ENCODE results near the gene MACF1. TPM values are rescaled to one million over a fixed set of nuclear protein-coding genes. Genes with fewer than 3 reads are reported as not detected.
A peak's percentile ranks its signal among the peaks of the same experiment; 100 is the strongest.
"Not testable (repeated sequence)": the region's sequence is repeated elsewhere in the genome, so short reads cannot be mapped to it uniquely, and the experiment has no call there.

The MACF1 gene
- total and polyA plus RNA-seq, 8 donors: 358 to 484 (median 440) TPM

DNA sequence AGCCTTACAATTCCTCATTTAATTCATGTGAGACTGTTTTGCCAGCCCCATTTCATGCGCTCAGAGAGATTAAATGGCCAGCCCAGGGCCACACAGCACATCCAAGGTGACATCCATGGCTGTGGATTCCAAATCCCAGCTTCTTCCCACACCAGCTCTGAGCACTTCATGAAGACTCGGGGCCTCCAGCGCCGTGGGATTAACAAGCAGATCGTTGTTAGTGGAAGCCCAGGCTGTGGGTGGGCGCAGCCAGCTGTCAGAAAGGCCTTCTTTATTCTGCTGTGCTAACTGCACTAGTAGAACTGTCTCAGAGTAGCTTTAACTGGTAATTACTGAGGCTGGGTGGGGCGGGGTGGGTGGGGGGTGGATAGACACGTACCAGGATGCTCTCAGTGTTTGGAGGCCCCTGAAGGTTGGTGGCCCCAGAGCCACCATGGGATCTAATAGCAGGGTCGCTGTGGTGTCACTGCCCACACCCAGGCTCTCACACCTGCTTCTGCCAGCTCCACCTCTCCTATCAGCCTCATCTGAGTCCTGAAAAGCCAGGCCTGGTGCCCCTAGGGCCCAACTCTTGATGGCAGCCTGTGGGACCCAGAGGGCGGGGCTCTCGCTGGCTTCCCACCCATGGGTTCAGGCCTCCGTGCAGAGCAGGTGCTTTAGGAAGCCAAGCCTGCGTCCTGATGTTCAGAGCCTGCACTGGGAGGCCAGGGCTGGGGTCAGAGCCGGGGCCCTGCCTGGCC, 290.3 kb downstream of the MACF1 start:
- intact Hi-C loops (cut with DNase I): no loop called here
- Histone ChIP-seq H3K27me3 (peaks cover 9 to 52% of the 10 kb centered on the region in 2 donors), H3K9me3 (no peaks in the 10 kb centered on the region), H3K4me3 (no peak overlapping the region), H3K27ac (no peak overlapping the region), H3K36me3 (no peaks in the 10 kb centered on the region), H3K4me1 (peaks cover 5 to 16% of the 10 kb centered on the region in 2 donors)
- no peak for DNase-seq
- ATAC-seq: no peak
- no peak for TF ChIP-seq CTCF (IDR thresholded peaks at IDR 0.05)

DNA sequence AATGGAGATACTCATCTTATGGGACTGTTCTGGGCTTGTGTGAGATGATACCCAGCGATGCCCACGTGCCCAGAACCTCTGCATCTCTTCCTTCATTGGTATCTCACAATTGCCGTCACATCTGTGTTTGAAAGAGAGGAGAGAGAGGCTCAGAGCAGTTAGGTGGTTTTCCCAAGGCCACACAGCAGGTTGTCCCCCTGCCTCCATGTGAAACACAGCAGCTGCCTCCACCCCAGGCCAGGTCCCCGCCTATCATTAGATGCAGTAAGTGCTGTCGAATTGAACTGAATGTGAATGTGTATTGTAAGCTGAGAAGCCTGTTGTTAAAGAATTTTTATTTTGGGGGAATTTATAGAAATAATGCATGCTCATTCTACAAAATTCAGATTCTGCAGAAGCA, 292.0 kb downstream of the MACF1 start:
- H3K4me3 ChIP-seq; H3K36me3 ChIP-seq; H3K27ac ChIP-seq; H3K4me1 ChIP-seq; H3K9me3 ChIP-seq; ATAC-seq; DNase-seq; intact Hi-C loops (cut with DNase I): not testable (repeated sequence)
- H3K27me3 ChIP-seq: peaks cover 9 to 35% of the 10 kb centered on the region in 2 donors

DNA sequence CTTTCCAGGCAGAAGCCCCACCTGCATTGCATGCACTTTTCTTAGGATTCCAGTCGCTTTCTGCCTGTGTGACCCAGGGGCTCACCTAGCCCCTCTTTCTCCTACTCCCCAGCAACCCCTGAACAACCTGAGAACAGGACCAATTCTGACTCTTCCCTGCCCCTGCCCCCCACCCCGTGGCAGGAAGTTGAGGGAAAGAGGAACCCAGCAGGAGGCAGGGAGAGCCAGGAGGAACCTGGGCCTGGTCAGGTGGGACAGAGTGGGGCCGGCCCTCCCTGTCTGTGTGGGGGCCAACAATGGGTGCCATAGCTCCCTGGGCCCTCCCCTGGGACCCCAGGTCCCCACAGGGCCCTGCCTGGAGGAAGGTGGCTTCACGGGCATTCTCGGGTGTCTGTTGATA, 293.1 kb downstream of the MACF1 start:
- no peaks in the 10 kb centered on the region for H3K9me3 ChIP-seq
- intact Hi-C loops (cut with DNase I): no loop called here
- no peaks in the 10 kb centered on the region for H3K4me1 ChIP-seq
- no peak overlapping the region for H3K4me3 ChIP-seq
- H3K36me3 ChIP-seq: no peaks in the 10 kb centered on the region
- no peak for TF ChIP-seq CTCF (IDR thresholded peaks at IDR 0.05)
- no peak overlapping the region for H3K27ac ChIP-seq
- peaks cover 2 to 24% of the 10 kb centered on the region in 2 donors for H3K27me3 ChIP-seq
- ATAC-seq (no peak), DNase-seq (no peak)

DNA sequence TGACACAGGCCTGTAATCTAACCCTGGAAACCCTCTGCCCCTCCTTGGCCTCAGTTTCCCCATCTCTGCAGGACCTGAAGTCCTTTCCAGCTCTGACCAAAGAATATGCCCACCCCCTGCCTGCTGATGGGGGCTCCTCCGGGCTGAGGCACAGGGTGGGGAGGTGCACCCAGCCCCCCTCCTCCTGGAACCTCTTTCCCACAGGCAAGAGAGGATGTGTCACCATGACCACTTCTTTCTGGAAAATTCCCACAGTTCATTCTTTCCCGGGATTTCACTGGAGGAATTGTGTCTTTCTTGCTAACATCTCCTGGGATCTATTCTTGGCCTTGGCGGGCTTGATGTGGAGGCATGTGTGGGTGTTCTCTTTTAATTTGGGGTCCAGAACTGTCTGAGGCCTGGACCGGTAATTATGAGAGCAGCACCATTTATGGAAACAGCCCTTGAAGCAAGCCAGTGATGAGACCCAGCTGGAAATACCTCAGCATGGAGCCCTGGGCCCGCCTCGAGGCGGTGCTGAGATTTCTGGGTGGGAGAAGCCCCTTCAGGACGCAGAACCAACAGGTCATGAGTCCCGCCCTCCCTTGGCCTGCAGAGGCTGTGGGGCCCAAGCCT, 293.7 kb downstream of the MACF1 start:
- H3K4me1 ChIP-seq; H3K4me3 ChIP-seq; H3K27ac ChIP-seq; H3K9me3 ChIP-seq; intact Hi-C loops (cut with DNase I); H3K36me3 ChIP-seq: not testable (repeated sequence)
- peaks cover 0 to 18% of the 10 kb centered on the region in 2 donors for H3K27me3 ChIP-seq
- ATAC-seq: peak; percentile 11
- peak in 1 of 4 donors; percentile 52 for DNase-seq

DNA sequence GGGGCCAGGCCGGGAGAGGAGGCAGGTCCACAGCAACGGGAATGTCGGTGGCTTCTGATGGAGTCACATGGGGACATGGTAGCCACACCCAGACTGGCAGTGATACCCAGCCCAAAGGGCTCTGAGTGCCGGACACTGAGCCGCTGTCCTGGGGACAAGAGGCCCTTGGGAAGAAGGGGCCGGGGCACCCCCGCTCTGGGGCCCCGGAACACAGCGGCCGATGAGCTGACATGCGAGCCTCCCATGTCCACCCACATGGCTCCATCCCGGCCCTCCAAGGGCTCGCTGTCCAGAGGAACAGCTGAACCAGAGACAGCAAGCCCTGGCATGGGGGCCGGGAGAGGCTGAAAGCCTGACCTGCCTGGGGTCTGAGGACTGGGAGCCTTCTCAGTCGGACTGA, 294.3 kb downstream of the MACF1 start:
- H3K36me3 ChIP-seq; H3K4me3 ChIP-seq; intact Hi-C loops (cut with DNase I); H3K4me1 ChIP-seq; ATAC-seq; H3K27ac ChIP-seq; H3K9me3 ChIP-seq: not testable (repeated sequence)
- peak in 1 of 4 donors; percentile 61 for DNase-seq
- H3K27me3 ChIP-seq: peaks cover 0 to 12% of the 10 kb centered on the region in 2 donors

GRCh38 chr1:39499668-39500067, 295.2 kb downstream of the MACF1 start:
- TF ChIP-seq CTCF (IDR thresholded peaks at IDR 0.05): no peak
- intact Hi-C loops (cut with DNase I): no loop called here
- H3K27ac ChIP-seq: no peak overlapping the region
- no peak overlapping the region for H3K4me3 ChIP-seq
- H3K9me3 ChIP-seq: no peaks in the 10 kb centered on the region
- ATAC-seq (no peak), DNase-seq (peak in 1 of 4 donors; percentile 52)
- H3K27me3 ChIP-seq: peaks cover 0 to 3% of the 10 kb centered on the region in 2 donors
- no peaks in the 10 kb centered on the region for H3K36me3 ChIP-seq
- no peaks in the 10 kb centered on the region for H3K4me1 ChIP-seq

Data from left lung (tissue), 10 donors.